NB4 (cell line): ENCODE measurements around the gene TOPAZ1.

Experiments used
- CTCF ChIP-seq: IDR thresholded peaks from one replicate; pipeline ENCODE4 v1.5.1; 2012; ENCODE audit warnings: low read depth, low read length
- MAX ChIP-seq: IDR thresholded peaks from 2 replicates; pipeline ENCODE4 v1.6.1; 2011; ENCODE audit warnings: low read depth, low read length
- POLR2A ChIP-seq: IDR thresholded peaks from 2 replicates; pipeline ENCODE4 v1.6.1; 2011; ENCODE audit warnings: mild to moderate bottlenecking; ENCODE audit not compliant: insufficient read length; ENCODE audit errors: extremely low read depth

GRCh38 chr3:44309500-44309899 lies 67.8 kb downstream of the TOPAZ1 start:
- no peak for TF ChIP-seq CTCF
- TF ChIP-seq MAX = no peak
- no peak for TF ChIP-seq POLR2A
